DOHH2 (cell line): ENCODE measurements around the gene HABP2.

Experiments used
- H3F3A ChIP-seq: fragments of 200-600 bp; sonication (generic), shearing (Covaris generic); 2 replicates; pipeline ENCODE4 v1.6.0; 2016; ENCODE audit warnings: antibody characterized with exemption, mild to moderate bottlenecking; ENCODE audit not compliant: control insufficient read depth, insufficient read depth
- H3K27ac ChIP-seq: fragments of 200-600 bp; sonication (generic); 2 replicates; pipeline ENCODE4 v1.5.1; 2014; ENCODE audit warnings: low read depth, mild to moderate bottlenecking, low read length, moderate library complexity
- H3K27me3 ChIP-seq: fragments of 200-600 bp; sonication (generic); 2 replicates; pipeline ENCODE4 v1.6.1; 2014; ENCODE audit warnings: mild to moderate bottlenecking, low read length, mixed read lengths; ENCODE audit not compliant: control insufficient read depth
- H3K36me3 ChIP-seq: fragments of 200-600 bp; sonication (generic); 2 replicates; pipeline ENCODE4 v1.6.1; 2014; ENCODE audit warnings: mild to moderate bottlenecking, low read length, moderate library complexity, mixed read lengths; ENCODE audit not compliant: control insufficient read depth
- H3K4me1 ChIP-seq: fragments of 200-600 bp; sonication (generic); 2 replicates; pipeline ENCODE4 v1.6.1; 2014; ENCODE audit warnings: mild to moderate bottlenecking, low read length, mixed read lengths; ENCODE audit not compliant: control insufficient read depth
- H3K4me2 ChIP-seq: fragments of 200-600 bp; sonication (generic); 2 replicates; pipeline ENCODE4 v1.6.0; 2014; ENCODE audit warnings: mild to moderate bottlenecking, low read length, moderate library complexity
- H3K4me3 ChIP-seq: fragments of 200-600 bp; sonication (generic); 2 replicates; pipeline ENCODE4 v1.5.1; 2014; ENCODE audit warnings: mild to moderate bottlenecking, low read length, mixed read lengths
- H3K79me2 ChIP-seq: fragments of 200-600 bp; sonication (generic); 2 replicates; pipeline ENCODE4 v1.6.1; 2014; ENCODE audit warnings: mild to moderate bottlenecking, low read length, mixed read lengths; ENCODE audit not compliant: control insufficient read depth
- H3K9me2 ChIP-seq: fragments of 200-600 bp; sonication (generic); replicated peaks from 2 replicates; pipeline ENCODE4 v1.6.1; 2014; ENCODE audit warnings: mild to moderate bottlenecking, low read length, mixed read lengths; ENCODE audit not compliant: control insufficient read depth
- H3K9me3 ChIP-seq: fragments of 200-600 bp; sonication (generic); 2 replicates; pipeline ENCODE4 v1.6.1; 2014; ENCODE audit warnings: antibody characterized with exemption, low read length, mixed read lengths; ENCODE audit not compliant: control insufficient read depth, insufficient read depth
- H4K20me1 ChIP-seq: fragments of 200-600 bp; sonication (generic); 2 replicates; pipeline ENCODE4 v1.6.0; 2014; ENCODE audit warnings: low read depth, mild to moderate bottlenecking, antibody characterized with exemption, low read length, moderate library complexity; ENCODE audit not compliant: control insufficient read depth, insufficient read depth
- EZH2phosphoT487 ChIP-seq: fragments of 200-600 bp; sonication (generic); IDR thresholded peaks from 2 replicates; pipeline ENCODE4 v1.6.1; 2017; ENCODE audit warnings: borderline replicate concordance, mild to moderate bottlenecking, antibody characterized with exemption, low read length, moderate library complexity, mixed read lengths
- TF ChIP-seq, protein P1 (sequence below): fragments of 200-600 bp; sonication (generic); IDR thresholded peaks from one replicate; pipeline ENCODE4 v1.5.1; 2014; ENCODE audit warnings: antibody characterized with exemption, mild to moderate bottlenecking, low read depth, low read length; ENCODE audit not compliant: poor library complexity, severe bottlenecking

HABP2 gene

GRCh38 chr10:113626809-113627355 is 74.0 kb downstream of the HABP2 start:
- H3K79me2 ChIP-seq = no peaks in the 10 kb centered on the region
- no peak overlapping the region for H3K4me2 ChIP-seq
- no peaks in the 10 kb centered on the region for H3F3A ChIP-seq
- H3K4me1 ChIP-seq = no peaks in the 10 kb centered on the region
- H3K27ac ChIP-seq = no peak overlapping the region
- no peak overlapping the region for H3K4me3 ChIP-seq
- H4K20me1 ChIP-seq = no peaks in the 10 kb centered on the region
- H3K27me3 ChIP-seq = no peaks in the 10 kb centered on the region
- TF ChIP-seq, protein P1, sequence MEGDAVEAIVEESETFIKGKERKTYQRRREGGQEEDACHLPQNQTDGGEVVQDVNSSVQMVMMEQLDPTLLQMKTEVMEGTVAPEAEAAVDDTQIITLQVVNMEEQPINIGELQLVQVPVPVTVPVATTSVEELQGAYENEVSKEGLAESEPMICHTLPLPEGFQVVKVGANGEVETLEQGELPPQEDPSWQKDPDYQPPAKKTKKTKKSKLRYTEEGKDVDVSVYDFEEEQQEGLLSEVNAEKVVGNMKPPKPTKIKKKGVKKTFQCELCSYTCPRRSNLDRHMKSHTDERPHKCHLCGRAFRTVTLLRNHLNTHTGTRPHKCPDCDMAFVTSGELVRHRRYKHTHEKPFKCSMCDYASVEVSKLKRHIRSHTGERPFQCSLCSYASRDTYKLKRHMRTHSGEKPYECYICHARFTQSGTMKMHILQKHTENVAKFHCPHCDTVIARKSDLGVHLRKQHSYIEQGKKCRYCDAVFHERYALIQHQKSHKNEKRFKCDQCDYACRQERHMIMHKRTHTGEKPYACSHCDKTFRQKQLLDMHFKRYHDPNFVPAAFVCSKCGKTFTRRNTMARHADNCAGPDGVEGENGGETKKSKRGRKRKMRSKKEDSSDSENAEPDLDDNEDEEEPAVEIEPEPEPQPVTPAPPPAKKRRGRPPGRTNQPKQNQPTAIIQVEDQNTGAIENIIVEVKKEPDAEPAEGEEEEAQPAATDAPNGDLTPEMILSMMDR = no peak
- no peak for TF ChIP-seq EZH2phosphoT487
- no peaks in the 10 kb centered on the region for H3K36me3 ChIP-seq
- no peaks in the 10 kb centered on the region; the same call in 1 of the 2 replicates for H3K9me2 ChIP-seq
- H3K9me3 ChIP-seq = no peaks in the 10 kb centered on the region

GRCh38 chr10:113627836-113628235 is 75.0 kb downstream of the HABP2 start:
- TF ChIP-seq, protein P1 = no peak
- TF ChIP-seq EZH2phosphoT487 = no peak
- no peak overlapping the region for H3K4me3 ChIP-seq
- no peaks in the 10 kb centered on the region for H3F3A ChIP-seq
- H3K36me3 ChIP-seq = no peaks in the 10 kb centered on the region
- H3K79me2 ChIP-seq = no peaks in the 10 kb centered on the region
- H3K27ac ChIP-seq = no peak overlapping the region
- no peaks in the 10 kb centered on the region for H3K9me3 ChIP-seq
- H4K20me1 ChIP-seq = no peaks in the 10 kb centered on the region
- no peaks in the 10 kb centered on the region; the same call in 1 of the 2 replicates for H3K9me2 ChIP-seq
- no peaks in the 10 kb centered on the region for H3K4me1 ChIP-seq
- no peaks in the 10 kb centered on the region for H3K27me3 ChIP-seq
- no peak overlapping the region for H3K4me2 ChIP-seq

DNA sequence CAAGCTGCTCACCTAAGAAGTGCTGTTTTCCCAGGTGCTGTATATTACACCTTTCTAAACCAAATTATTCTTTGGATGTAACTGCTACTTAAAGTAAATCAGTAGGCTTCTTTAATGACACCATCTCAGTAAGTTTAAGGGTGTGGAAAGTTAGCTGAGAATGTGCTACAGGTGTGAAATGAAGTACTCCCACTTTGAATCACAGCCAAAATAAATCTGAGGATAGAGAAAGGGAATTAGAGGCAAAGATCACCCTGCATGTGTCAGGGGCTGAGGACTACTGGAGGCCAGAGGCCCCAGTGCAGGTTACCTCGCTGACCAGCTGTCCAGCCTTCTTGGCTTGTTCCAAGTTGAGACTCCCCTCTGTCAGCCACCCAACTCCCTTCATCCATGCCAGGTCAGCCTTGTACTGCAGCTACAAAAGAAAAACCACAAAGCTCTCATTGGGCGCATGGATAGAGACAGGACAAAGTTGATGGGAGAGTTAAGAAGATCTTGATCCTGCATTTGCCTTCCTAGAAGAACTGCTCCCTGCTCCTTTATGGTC is 75.8 kb downstream of the HABP2 start:
- Histone ChIP-seq H3K9me3 (no peaks in the 10 kb centered on the region), H3F3A (no peaks in the 10 kb centered on the region), H3K4me1 (no peaks in the 10 kb centered on the region), H3K27ac (no peak overlapping the region), H3K9me2 (no peaks in the 10 kb centered on the region; the same call in 1 of the 2 replicates), H3K79me2 (no peaks in the 10 kb centered on the region), H3K4me3 (no peak overlapping the region), H4K20me1 (no peaks in the 10 kb centered on the region), H3K36me3 (no peaks in the 10 kb centered on the region), H3K4me2 (no peak overlapping the region), H3K27me3 (no peaks in the 10 kb centered on the region)
- TF ChIP-seq, protein P1 = no peak
- TF ChIP-seq EZH2phosphoT487 = no peak
